ENCODE measurements around the gene BIN1. TPM values are rescaled to one million over a fixed set of nuclear protein-coding genes. Genes with fewer than 3 reads are reported as not detected.

BIN1 gene
- total RNA-seq, 1 experiment from 2014 or later: 31.8 TPM

DNA sequence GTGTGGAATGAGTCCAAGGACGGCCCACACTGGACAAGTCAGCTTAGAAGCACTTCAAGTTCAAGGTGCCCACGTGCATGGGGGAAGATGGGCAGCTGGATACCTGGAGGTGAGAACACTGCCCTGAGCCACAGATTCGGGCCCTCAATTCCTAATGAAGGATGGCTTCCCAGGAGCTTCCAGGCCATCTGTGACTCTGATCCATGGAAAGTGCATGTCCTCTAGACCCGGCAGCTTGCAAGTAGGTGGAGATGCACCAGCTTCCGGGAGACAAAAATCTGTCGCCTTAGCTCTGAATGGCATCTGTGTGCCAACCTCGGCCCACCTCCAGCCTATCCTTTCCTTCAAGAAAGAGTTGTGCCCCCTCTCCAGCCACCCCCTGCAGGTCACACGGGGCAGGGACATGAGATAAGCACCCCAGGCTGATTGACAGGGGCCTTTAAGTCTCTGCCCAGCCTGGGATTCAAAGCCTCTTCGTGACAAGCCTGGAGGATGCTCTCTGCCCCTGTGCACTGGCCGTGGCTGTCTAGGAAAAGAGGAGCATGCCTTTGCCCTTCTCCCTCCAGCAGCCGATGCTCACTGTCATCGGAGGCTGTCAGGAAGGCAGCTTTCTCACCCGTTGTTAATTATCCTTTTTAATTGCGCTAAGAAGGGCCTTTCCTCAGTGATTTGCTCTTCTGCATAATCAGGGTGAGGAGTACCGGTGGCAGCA lies 65.5 kb downstream of the BIN1 start:
- H4K20me1 ChIP-seq (ENCODE audit: insufficient read depth): no peaks in the 10 kb centered on the region
- no peaks in the 10 kb centered on the region for H3K27me3 ChIP-seq (ENCODE audit: insufficient read depth, low read length)
- ATAC-seq: 0 out of 2 replicates have a peak, but pooled peaks have one; percentile 28
- H3K9me3 ChIP-seq (ENCODE audit: control insufficient read depth in 1 of 2, insufficient read depth in 1 of 2, low read depth in 1 of 2, low read length in 2 of 2): no peaks in the 10 kb centered on the region
- no peaks in the 10 kb centered on the region for H3K36me3 ChIP-seq (ENCODE audit: control insufficient read depth in 1 of 2, insufficient read depth in 2 of 2, low read length in 2 of 2)
- no peaks in the 10 kb centered on the region for H3K4me1 ChIP-seq (ENCODE audit: control insufficient read depth in 1 of 2, insufficient read depth in 2 of 2, low read length in 2 of 2)
- intact Hi-C loops (cut with micrococcal nuclease): no loop called here
- DNase-seq (ENCODE audit: low read depth, low spot score): no peak
- TF ChIP-seq, protein P1, sequence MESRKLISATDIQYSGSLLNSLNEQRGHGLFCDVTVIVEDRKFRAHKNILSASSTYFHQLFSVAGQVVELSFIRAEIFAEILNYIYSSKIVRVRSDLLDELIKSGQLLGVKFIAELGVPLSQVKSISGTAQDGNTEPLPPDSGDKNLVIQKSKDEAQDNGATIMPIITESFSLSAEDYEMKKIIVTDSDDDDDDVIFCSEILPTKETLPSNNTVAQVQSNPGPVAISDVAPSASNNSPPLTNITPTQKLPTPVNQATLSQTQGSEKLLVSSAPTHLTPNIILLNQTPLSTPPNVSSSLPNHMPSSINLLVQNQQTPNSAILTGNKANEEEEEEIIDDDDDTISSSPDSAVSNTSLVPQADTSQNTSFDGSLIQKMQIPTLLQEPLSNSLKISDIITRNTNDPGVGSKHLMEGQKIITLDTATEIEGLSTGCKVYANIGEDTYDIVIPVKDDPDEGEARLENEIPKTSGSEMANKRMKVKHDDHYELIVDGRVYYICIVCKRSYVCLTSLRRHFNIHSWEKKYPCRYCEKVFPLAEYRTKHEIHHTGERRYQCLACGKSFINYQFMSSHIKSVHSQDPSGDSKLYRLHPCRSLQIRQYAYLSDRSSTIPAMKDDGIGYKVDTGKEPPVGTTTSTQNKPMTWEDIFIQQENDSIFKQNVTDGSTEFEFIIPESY (IDR thresholded peaks at IDR 0.05; ENCODE audit: extremely low read depth, insufficient replicate concordance, low read length): no peak
- TF ChIP-seq, protein P2, sequence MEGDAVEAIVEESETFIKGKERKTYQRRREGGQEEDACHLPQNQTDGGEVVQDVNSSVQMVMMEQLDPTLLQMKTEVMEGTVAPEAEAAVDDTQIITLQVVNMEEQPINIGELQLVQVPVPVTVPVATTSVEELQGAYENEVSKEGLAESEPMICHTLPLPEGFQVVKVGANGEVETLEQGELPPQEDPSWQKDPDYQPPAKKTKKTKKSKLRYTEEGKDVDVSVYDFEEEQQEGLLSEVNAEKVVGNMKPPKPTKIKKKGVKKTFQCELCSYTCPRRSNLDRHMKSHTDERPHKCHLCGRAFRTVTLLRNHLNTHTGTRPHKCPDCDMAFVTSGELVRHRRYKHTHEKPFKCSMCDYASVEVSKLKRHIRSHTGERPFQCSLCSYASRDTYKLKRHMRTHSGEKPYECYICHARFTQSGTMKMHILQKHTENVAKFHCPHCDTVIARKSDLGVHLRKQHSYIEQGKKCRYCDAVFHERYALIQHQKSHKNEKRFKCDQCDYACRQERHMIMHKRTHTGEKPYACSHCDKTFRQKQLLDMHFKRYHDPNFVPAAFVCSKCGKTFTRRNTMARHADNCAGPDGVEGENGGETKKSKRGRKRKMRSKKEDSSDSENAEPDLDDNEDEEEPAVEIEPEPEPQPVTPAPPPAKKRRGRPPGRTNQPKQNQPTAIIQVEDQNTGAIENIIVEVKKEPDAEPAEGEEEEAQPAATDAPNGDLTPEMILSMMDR (IDR thresholded peaks at IDR 0.05 in 2 of 3, conservative IDR thresholded peaks at IDR 0.05 in 1 of 3; ENCODE audit: borderline replicate concordance in 1 of 3, insufficient read depth in 1 of 3, low read depth in 2 of 3, low read length in 2 of 3): 0 out of 6 replicates have a peak, but pooled peaks of 1 of the 3 experiments have one; percentile 6
- no peaks in the 10 kb centered on the region for H3K9me2 ChIP-seq (ENCODE audit: insufficient read depth)
- no peak overlapping the region for H2AFZ ChIP-seq (ENCODE audit: low read depth, low read length, poor library complexity, severe bottlenecking)
- RAD21 ChIA-PET (ENCODE audit: low non-redundant PET in 1 of 2, low total read pairs in 2 of 2, uncharacterized antibody in 2 of 2, unreplicated experiment in 2 of 2): no interaction called here
- CTCF ChIA-PET: no interaction called here
- no TSS peak for BruUV-seq (replicated peaks)
- no peak overlapping the region for H3K4me2 ChIP-seq (ENCODE audit: low read length)
- H3K27ac ChIP-seq (ENCODE audit: low read depth, low read length): no peak overlapping the region
- H3K9ac ChIP-seq (ENCODE audit: low read length): no peak overlapping the region
- POLR2A ChIA-PET: no interaction called here
- H3K4me3 ChIP-seq (replicated peaks in 1 of 2; ENCODE audit: low read depth in 1 of 2, low read length in 2 of 2): no peak overlapping the region
- H3K79me2 ChIP-seq (ENCODE audit: insufficient read depth, low read length): no peaks in the 10 kb centered on the region

DNA sequence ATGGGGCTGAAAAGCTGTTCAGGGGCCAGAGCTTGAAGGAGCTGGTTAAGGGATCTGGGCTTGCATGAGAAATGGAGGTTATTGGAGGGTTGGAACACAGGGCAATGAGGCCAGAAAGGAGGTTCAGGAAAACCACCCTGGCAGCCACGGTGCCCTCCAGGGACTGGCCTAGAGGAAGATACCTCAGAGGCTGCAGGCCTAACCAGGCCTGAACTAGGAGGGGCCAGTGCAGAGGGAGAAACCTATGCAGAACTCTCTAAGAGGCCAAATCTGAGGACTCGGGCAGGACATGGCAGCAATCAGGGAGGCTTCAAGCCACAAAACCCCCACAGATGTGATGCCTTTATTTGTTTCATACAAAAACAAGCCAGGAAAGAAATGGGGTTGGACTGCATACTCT lies 66.8 kb downstream of the BIN1 start:
- H4K20me1 ChIP-seq (ENCODE audit: insufficient read depth): no peaks in the 10 kb centered on the region
- no peaks in the 10 kb centered on the region for H3K36me3 ChIP-seq (ENCODE audit: control insufficient read depth in 1 of 2, insufficient read depth in 2 of 2, low read length in 2 of 2)
- no TSS peak for BruUV-seq (replicated peaks)
- no peaks in the 10 kb centered on the region for H3K27me3 ChIP-seq (ENCODE audit: insufficient read depth, low read length)
- H3K4me2 ChIP-seq (ENCODE audit: low read length): no peak overlapping the region
- H3K9me3 ChIP-seq (ENCODE audit: control insufficient read depth in 1 of 2, insufficient read depth in 1 of 2, low read depth in 1 of 2, low read length in 2 of 2): no peaks in the 10 kb centered on the region
- no peak for ATAC-seq
- RAD21 ChIA-PET (ENCODE audit: low non-redundant PET in 1 of 2, low total read pairs in 2 of 2, uncharacterized antibody in 2 of 2, unreplicated experiment in 2 of 2): no interaction called here
- H3K4me1 ChIP-seq (ENCODE audit: control insufficient read depth in 1 of 2, insufficient read depth in 2 of 2, low read length in 2 of 2): no peaks in the 10 kb centered on the region
- no peak overlapping the region for H3K4me3 ChIP-seq (replicated peaks in 1 of 2; ENCODE audit: low read depth in 1 of 2, low read length in 2 of 2)
- H3K79me2 ChIP-seq (ENCODE audit: insufficient read depth, low read length): no peaks in the 10 kb centered on the region
- TF ChIP-seq, protein P1 (IDR thresholded peaks at IDR 0.05; ENCODE audit: extremely low read depth, insufficient replicate concordance, low read length): no peak
- TF ChIP-seq ZFX (IDR thresholded peaks at IDR 0.05) (no peak), CEBPB (IDR thresholded peaks at IDR 0.05; ENCODE audit: low read depth) (no peak), POLR2AphosphoS5 (IDR thresholded peaks at IDR 0.05; ENCODE audit: low read depth, low read length) (no peak)
- no peaks in the 10 kb centered on the region for H3K9me2 ChIP-seq (ENCODE audit: insufficient read depth)
- H3K9ac ChIP-seq (ENCODE audit: low read length): no peak overlapping the region
- no peak overlapping the region for H3K27ac ChIP-seq (ENCODE audit: low read depth, low read length)
- no peak for DNase-seq (ENCODE audit: low read depth, low spot score)
- intact Hi-C loops (cut with micrococcal nuclease): no loop called here
- POLR2A ChIA-PET: no interaction called here
- CTCF ChIA-PET: no interaction called here
- H2AFZ ChIP-seq (ENCODE audit: low read depth, low read length, poor library complexity, severe bottlenecking): no peak overlapping the region
